Kidney (tissue), 14 donors: ENCODE results near the gene CLCN3. TPM values are rescaled to one million over a fixed set of nuclear protein-coding genes. Genes with fewer than 3 reads are reported as not detected.
"Not testable (repeated sequence)": the region's sequence is repeated elsewhere in the genome, so short reads cannot be mapped to it uniquely, and the experiment has no call there.

ENCODE experiments used
- DNase-seq, 5 donors: peaks; one replicate each; pipeline ENCODE4 v3.0.0-alpha.2; 2013 to 2020
- FAIRE-seq: peaks from 2 replicates; lab custom pipeline; 2012; peaks lifted over from hg19 to GRCh38; lab: Jason Lieb, UNC
- H3K27ac ChIP-seq, 2 donors: one replicate each; pipeline ENCODE4 v1.7.0; 2013; ENCODE audit warnings: low read depth in 2 of 2, low read length in 2 of 2, inconsistent platforms in 1 of 2
- H3K27me3 ChIP-seq: one replicate; pipeline ENCODE4 v1.7.1; 2013; ENCODE audit warnings: low read length, inconsistent platforms; ENCODE audit not compliant: control insufficient read depth, insufficient read depth
- H3K36me3 ChIP-seq, 3 donors: one replicate each; pipeline versions ENCODE4 v1.7.0 to v1.7.1; 2013; ENCODE audit warnings: low read length in 3 of 3, control low read depth in 1 of 3, inconsistent platforms in 1 of 3; ENCODE audit not compliant: insufficient read depth in 3 of 3, control insufficient read depth in 2 of 3
- H3K4me1 ChIP-seq, 3 donors: one replicate each; pipeline versions ENCODE4 v1.7.0 to v1.7.1; 2013; ENCODE audit warnings: low read length in 3 of 3, inconsistent platforms in 1 of 3, low read depth in 1 of 3; ENCODE audit not compliant: control insufficient read depth in 2 of 3, insufficient read depth in 2 of 3
- H3K4me3 ChIP-seq, 3 donors: one replicate each; pipeline versions ENCODE4 v1.7.0 to v1.8.1; 2013; ENCODE audit warnings: low read length in 3 of 3, control low read depth in 1 of 3, inconsistent platforms in 1 of 3
- H3K9ac ChIP-seq, 3 donors: one replicate each; pipeline versions ENCODE4 v1.7.0 to v1.7.1; 2013; ENCODE audit warnings: low read length in 3 of 3, control low read depth in 1 of 3, inconsistent platforms in 1 of 3
- H3K9me3 ChIP-seq, 3 donors: one replicate each; pipeline versions ENCODE4 v1.7.0 to v1.7.1; 2013; ENCODE audit warnings: low read length in 3 of 3, control low read depth in 1 of 3, inconsistent platforms in 1 of 3; ENCODE audit not compliant: control insufficient read depth in 2 of 3, insufficient read depth in 1 of 3
- CTCF ChIP-seq: IDR thresholded peaks from 3 replicates; pipeline ENCODE4 v1.5.1; 2012; ENCODE audit warnings: mild to moderate bottlenecking, moderate library complexity, borderline replicate concordance; ENCODE audit not compliant: insufficient read depth; ENCODE audit errors: extremely low read depth
- intact Hi-C: fragments of 100-400 bp; cut with DNase I; formaldehyde crosslinking; loops from one replicate; pipeline ENCODE4 v1.11.1; 2022
- polyA plus RNA-seq: library from polyadenylated mRNA; stranded (reverse); fragments of 350-450 nt; fragmentation: Illumina TruSeq; extraction: RNeasy Lipid Tissue Mini Kit (QIAGEN cat#74804); gene quantifications from one replicate; pipeline ENCODE4 v1.2.3, GENCODE V29; 2014; ENCODE audit warnings: low read depth, low replicate concordance; ENCODE audit not compliant: insufficient read depth
- total RNA-seq: library from RNA; stranded (reverse); fragmentation: NEBNext Ultra II Directional; extraction: Animal tissue kit (Norgen Biotek cat#: 25700); gene quantifications from one replicate; pipeline ENCODE4 v1.2.1, GENCODE V29; 2021
- donor health status: control.
- donor health status: control.
- donor health status: control.
- donor health status: control.
- donor health status: control.
- donor health status: DM: yes; HTN: yes; CAD: no.
- donor health status: Normal renal cell carcinoma (clear cell type).

CLCN3 gene
- total and polyA plus RNA-seq, 2 donors from 2014 or later, result 16.6 to 70.2 TPM

- no peak for TF ChIP-seq CTCF
- FAIRE-seq (peak; percentile 45), DNase-seq (no peak)
- intact Hi-C loops, result no loop called here
- H3K4me1 ChIP-seq, result no peaks in the 10 kb centered on the region
- H3K27ac ChIP-seq, result no peak overlapping the region
- no peaks in the 10 kb centered on the region for H3K27me3 ChIP-seq
- H3K9ac ChIP-seq, result no peak overlapping the region
- H3K9me3 ChIP-seq, result no peaks in the 10 kb centered on the region
- no peak overlapping the region for H3K4me3 ChIP-seq
- H3K36me3 ChIP-seq, result no peaks in the 10 kb centered on the region
Observed at GRCh38 chr4:169675825-169676224, 55.4 kb downstream of the CLCN3 start.

GRCh38 chr4:169677150-169677748, 56.9 kb downstream of the CLCN3 start:
- Histone ChIP-seq H3K4me1 (no peaks in the 10 kb centered on the region), H3K36me3 (peaks cover 0 to 4% (median 0%) of the 10 kb centered on the region in 3 donors), H3K9me3 (no peaks in the 10 kb centered on the region), H3K9ac (no peak overlapping the region), H3K27me3 (no peaks in the 10 kb centered on the region), H3K4me3 (no peak overlapping the region), H3K27ac (no peak overlapping the region)
- no peak for FAIRE-seq
- DNase-seq, result no peak
- intact Hi-C loops, result no loop called here
- TF ChIP-seq CTCF, result no peak

- H3K4me3 ChIP-seq, H3K36me3 ChIP-seq, FAIRE-seq, H3K27me3 ChIP-seq, intact Hi-C loops, H3K9me3 ChIP-seq, DNase-seq, H3K27ac ChIP-seq, H3K4me1 ChIP-seq, H3K9ac ChIP-seq: not testable (repeated sequence)
Observed at GRCh38 chr4:169678486-169678885, 58.1 kb downstream of the CLCN3 start.

- H3K9me3 ChIP-seq, H3K27ac ChIP-seq, H3K27me3 ChIP-seq, intact Hi-C loops, H3K9ac ChIP-seq, FAIRE-seq, H3K36me3 ChIP-seq, H3K4me1 ChIP-seq, H3K4me3 ChIP-seq: not testable (repeated sequence)
- peak in 1 of 5 donors; percentile 69 for DNase-seq
Observed at GRCh38 chr4:169678951-169679591, 58.7 kb downstream of the CLCN3 start.
